Naive B cell (primary cell): Measurements from ENCODE around the gene IL3RA. TPM values are rescaled to one million over a fixed set of nuclear protein-coding genes. Genes with fewer than 3 reads are reported as not detected.
"Not testable (repeated sequence)": the region's sequence is repeated elsewhere in the genome, so short reads cannot be mapped to it uniquely, and the experiment has no call there.

ENCODE experiments used
- ATAC-seq, 2 donors: fragments of 150-1000 bp; cut with Tn5 transposase; 2 replicates each; pipeline ENCODE4 v1.10.0; 2021; ENCODE audit warnings: low read depth in 2 of 2, mild to moderate bottlenecking in 2 of 2, moderate library complexity in 2 of 2
- DNase-seq: peaks from one replicate; pipeline ENCODE4 v3.0.0; 2022
- H3K27ac Mint-ChIP-seq, 6 donors: one replicate each; pipeline ENCODE4 v1.8.0; 2020 to 2022; ENCODE audit warnings: mild to moderate bottlenecking in 6 of 6, mixed read lengths in 6 of 6, moderate library complexity in 5 of 6, inconsistent platforms in 2 of 6
- H3K27me3 Mint-ChIP-seq, 3 donors: one replicate each; pipeline ENCODE4 v1.8.0; 2021 to 2022; ENCODE audit warnings: mixed read lengths in 3 of 3, mild to moderate bottlenecking in 1 of 3
- H3K36me3 Mint-ChIP-seq, 2 donors: one replicate each; pipeline ENCODE4 v1.8.0; 2020 to 2022; ENCODE audit warnings: mixed read lengths in 2 of 2, inconsistent platforms in 1 of 2, mild to moderate bottlenecking in 1 of 2
- H3K4me1 Mint-ChIP-seq, 3 donors: one replicate each; pipeline ENCODE4 v1.8.0; 2020 to 2022; ENCODE audit warnings: mixed read lengths in 3 of 3, inconsistent platforms in 1 of 3, mild to moderate bottlenecking in 1 of 3, moderate library complexity in 1 of 3
- H3K4me3 Mint-ChIP-seq, 8 donors: one replicate each; pipeline ENCODE4 v1.8.0; 2020 to 2022; ENCODE audit warnings: mild to moderate bottlenecking in 8 of 8, mixed read lengths in 8 of 8, moderate library complexity in 8 of 8, inconsistent platforms in 2 of 8
- H3K9me3 Mint-ChIP-seq, 7 donors: one replicate each; pipeline ENCODE4 v1.8.0; 2020 to 2022; ENCODE audit warnings: mixed read lengths in 7 of 7, mild to moderate bottlenecking in 5 of 7, inconsistent platforms in 2 of 7, moderate library complexity in 1 of 7
- polyA plus RNA-seq, 6 donors: library from polyadenylated mRNA; unstranded; fragments of 300-500 nt; fragmentation: Illumina TruSeq; gene quantifications; one replicate each; pipeline ENCODE4 v1.2.3, GENCODE V29; 2021; ENCODE audit warnings: low read depth in 6 of 6

Gene IL3RA
- polyA plus RNA-seq, 6 donors from 2014 or later, result 4.1 to 33.6 (median 7.5) TPM

- H3K4me3 Mint-ChIP-seq, result peak overlapping the region; percentile 90 to 97 (median 95)
- H3K27me3 Mint-ChIP-seq, result no peaks in the 10 kb centered on the region
- peaks cover 6 to 7% of the 10 kb centered on the region in 2 donors for H3K36me3 Mint-ChIP-seq
- ATAC-seq, result peak; percentile 11 to 24
- peak; percentile 25 for DNase-seq
- peak overlapping the region in 5 of 6 donors; percentile 78 to 97 (median 91) for H3K27ac Mint-ChIP-seq
- H3K9me3 Mint-ChIP-seq, result peaks cover 0 to 11% (median 6%) of the 10 kb centered on the region in 7 donors
- peaks cover 12 to 57% (median 16%) of the 10 kb centered on the region in 3 donors for H3K4me1 Mint-ChIP-seq
Measured at GRCh38 chrX:1336948-1337779, 579 bp downstream of the IL3RA start.

GRCh38 chrX:1341545-1342184 is 5.1 kb downstream of the IL3RA start:
- Mint-ChIP-seq H3K4me1 (peaks cover 0 to 15% (median 5%) of the 10 kb centered on the region in 3 donors), H3K36me3 (peaks cover 7 to 10% of the 10 kb centered on the region in 2 donors), H3K9me3 (peaks cover 0 to 11% (median 6%) of the 10 kb centered on the region in 7 donors), H3K27me3 (no peaks in the 10 kb centered on the region), H3K27ac (peak overlapping the region in 1 of 6 donors; percentile 54), H3K4me3 (peak overlapping the region in 2 of 8 donors; percentile 23 to 25)
- no peak for DNase-seq
- no peak for ATAC-seq

- not testable (repeated sequence) for H3K9me3 Mint-ChIP-seq, DNase-seq, H3K4me1 Mint-ChIP-seq, ATAC-seq, H3K4me3 Mint-ChIP-seq, H3K36me3 Mint-ChIP-seq, H3K27ac Mint-ChIP-seq, H3K27me3 Mint-ChIP-seq
Measured at GRCh38 chrX:1349606-1350005, 13.0 kb downstream of the IL3RA start.

DNA sequence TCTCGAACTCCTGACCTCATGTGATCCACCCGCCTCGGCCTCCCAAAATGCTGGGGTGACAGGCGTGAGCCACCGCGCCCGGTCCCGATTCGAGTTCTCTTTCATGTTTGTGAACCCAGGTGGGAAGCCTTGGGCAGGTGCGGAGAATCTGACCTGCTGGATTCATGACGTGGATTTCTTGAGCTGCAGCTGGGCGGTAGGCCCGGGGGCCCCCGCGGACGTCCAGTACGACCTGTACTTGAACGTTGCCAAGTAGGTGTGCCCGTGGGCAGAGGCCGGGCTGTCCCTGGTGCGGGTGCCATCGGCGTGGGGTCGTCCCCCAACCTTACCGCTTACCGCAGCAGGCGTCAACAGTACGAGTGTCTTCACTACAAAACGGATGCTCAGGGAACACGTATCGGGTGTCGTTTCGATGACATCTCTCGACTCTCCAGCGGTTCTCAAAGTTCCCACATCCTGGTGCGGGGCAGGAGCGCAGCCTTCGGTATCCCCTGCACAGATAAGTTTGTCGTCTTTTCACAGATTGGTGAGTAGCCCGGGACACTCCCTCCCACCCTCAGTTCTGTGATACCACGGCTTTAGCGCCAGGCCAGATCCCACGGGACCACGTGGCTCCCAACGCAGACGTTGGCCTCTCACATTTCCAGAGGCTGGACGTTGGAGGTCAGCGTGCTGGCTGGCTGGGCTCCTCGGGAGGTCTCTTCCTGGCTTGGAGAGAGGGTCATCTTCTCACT is 15.6 kb downstream of the IL3RA start:
- no peaks in the 10 kb centered on the region for H3K36me3 Mint-ChIP-seq
- ATAC-seq (no peak), DNase-seq (no peak)
- H3K4me1 Mint-ChIP-seq, result peaks cover 4 to 6% (median 4%) of the 10 kb centered on the region in 3 donors
- H3K27ac Mint-ChIP-seq, result peak overlapping the region in 2 of 6 donors; percentile 34 to 76
- H3K9me3 Mint-ChIP-seq, result no peaks in the 10 kb centered on the region
- H3K4me3 Mint-ChIP-seq, result no peak overlapping the region
- no peaks in the 10 kb centered on the region for H3K27me3 Mint-ChIP-seq

GRCh38 chrX:1354036-1355019 is 17.7 kb downstream of the IL3RA start:
- ATAC-seq, result no peak
- H3K4me1 Mint-ChIP-seq, result peaks cover 4 to 6% (median 5%) of the 10 kb centered on the region in 3 donors
- peaks cover 0 to 6% (median 0%) of the 10 kb centered on the region in 7 donors for H3K9me3 Mint-ChIP-seq
- peak overlapping the region in 3 of 6 donors; percentile 77 to 88 (median 79) for H3K27ac Mint-ChIP-seq
- no peak for DNase-seq
- peak overlapping the region in 1 of 8 donors; percentile 51 for H3K4me3 Mint-ChIP-seq
- H3K27me3 Mint-ChIP-seq, result no peaks in the 10 kb centered on the region
- peaks cover 0 to 5% of the 10 kb centered on the region in 2 donors for H3K36me3 Mint-ChIP-seq

- Mint-ChIP-seq H3K27ac (peak overlapping the region in 5 of 6 donors; percentile 16 to 79 (median 75)), H3K27me3 (no peaks in the 10 kb centered on the region), H3K36me3 (peaks cover 0 to 16% of the 10 kb centered on the region in 2 donors), H3K4me3 (no peak overlapping the region), H3K4me1 (peaks cover 4 to 16% (median 6%) of the 10 kb centered on the region in 3 donors), H3K9me3 (peaks cover 0 to 6% (median 0%) of the 10 kb centered on the region in 7 donors)
- ATAC-seq, result peak in 1 of 2 donors; percentile 25
- DNase-seq, result no peak
Measured at GRCh38 chrX:1355131-1356046, 18.8 kb downstream of the IL3RA start.

- H3K4me3 Mint-ChIP-seq, result no peak overlapping the region
- H3K27ac Mint-ChIP-seq, result no peak overlapping the region
- H3K27me3 Mint-ChIP-seq, result no peaks in the 10 kb centered on the region
- H3K4me1 Mint-ChIP-seq, result peaks cover 4 to 30% (median 11%) of the 10 kb centered on the region in 3 donors
- H3K36me3 Mint-ChIP-seq, result peaks cover 0 to 39% of the 10 kb centered on the region in 2 donors
- ATAC-seq, result no peak
- DNase-seq, result no peak
- peaks cover 0 to 6% (median 0%) of the 10 kb centered on the region in 7 donors for H3K9me3 Mint-ChIP-seq
Measured at GRCh38 chrX:1357993-1358392, 21.4 kb downstream of the IL3RA start.

GRCh38 chrX:1358793-1359476 is 22.4 kb downstream of the IL3RA start:
- no peaks in the 10 kb centered on the region for H3K27me3 Mint-ChIP-seq
- H3K9me3 Mint-ChIP-seq, result peaks cover 0 to 6% (median 0%) of the 10 kb centered on the region in 7 donors
- ATAC-seq (no peak), DNase-seq (no peak)
- peak overlapping the region in 1 of 8 donors; percentile 27 for H3K4me3 Mint-ChIP-seq
- H3K27ac Mint-ChIP-seq, result peak overlapping the region in 3 of 6 donors; percentile 53 to 83 (median 77)
- H3K36me3 Mint-ChIP-seq, result peaks cover 0 to 39% of the 10 kb centered on the region in 2 donors
- peaks cover 4 to 30% (median 9%) of the 10 kb centered on the region in 3 donors for H3K4me1 Mint-ChIP-seq

DNA sequence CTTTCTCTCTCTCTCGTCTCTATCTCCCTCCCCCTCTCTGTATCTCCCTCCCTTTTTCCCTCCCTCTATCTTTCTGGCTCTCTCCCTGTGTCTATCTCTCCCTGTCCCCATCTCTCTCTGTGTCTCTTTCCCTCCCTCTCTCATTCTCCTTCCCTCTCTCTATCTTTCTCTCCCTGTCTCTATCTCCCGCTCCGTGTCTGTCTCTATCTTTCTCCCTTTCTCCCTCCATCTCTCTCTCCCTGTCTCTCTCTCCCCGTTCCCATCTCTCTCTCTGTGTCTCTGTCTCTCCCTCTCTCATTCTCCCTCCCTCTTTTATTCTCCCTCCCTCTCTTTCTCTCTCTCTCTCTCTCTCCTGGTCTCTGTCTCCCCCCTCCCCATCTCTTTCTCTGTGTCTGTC is 22.9 kb downstream of the IL3RA start:
- Mint-ChIP-seq H3K27me3 (no peaks in the 10 kb centered on the region), H3K9me3 (peaks cover 0 to 6% (median 0%) of the 10 kb centered on the region in 7 donors), H3K4me1 (peaks cover 4 to 26% (median 4%) of the 10 kb centered on the region in 3 donors), H3K27ac (peak overlapping the region in 5 of 6 donors; percentile 17 to 83 (median 61)), H3K4me3 (peak overlapping the region in 1 of 8 donors; percentile 27), H3K36me3 (peaks cover 0 to 39% of the 10 kb centered on the region in 2 donors)
- DNase-seq, result no peak
- ATAC-seq, result no peak

- Mint-ChIP-seq H3K4me1 (peaks cover 4 to 26% (median 4%) of the 10 kb centered on the region in 3 donors), H3K27me3 (no peaks in the 10 kb centered on the region), H3K36me3 (peaks cover 0 to 39% of the 10 kb centered on the region in 2 donors), H3K27ac (peak overlapping the region in 3 of 6 donors; percentile 7 to 83 (median 77)), H3K4me3 (no peak overlapping the region), H3K9me3 (peaks cover 0 to 8% (median 2%) of the 10 kb centered on the region in 7 donors)
- no peak for ATAC-seq
- DNase-seq, result no peak
Measured at GRCh38 chrX:1360171-1360570, 23.6 kb downstream of the IL3RA start.

GRCh38 chrX:1361275-1361674 is 24.7 kb downstream of the IL3RA start:
- Mint-ChIP-seq H3K27ac (peak overlapping the region in 2 of 6 donors; percentile 16 to 24), H3K4me3 (no peak overlapping the region), H3K9me3 (peaks cover 0 to 8% (median 2%) of the 10 kb centered on the region in 7 donors), H3K4me1 (peaks cover 0 to 26% (median 4%) of the 10 kb centered on the region in 3 donors), H3K27me3 (no peaks in the 10 kb centered on the region), H3K36me3 (peaks cover 0 to 39% of the 10 kb centered on the region in 2 donors)
- DNase-seq, result no peak
- ATAC-seq, result no peak
